ENCODE data around the gene FARSA. TPM values are rescaled to one million over a fixed set of nuclear protein-coding genes. Genes with fewer than 3 reads are reported as not detected.

Gene FARSA
- total and polyA plus RNA-seq, 2 of the 8 experiments (the other 6 are each of a cell fraction or from before 2014, with no cell fraction given) = 61.0 to 103 TPM

GRCh38 chr19:12891553-12892021 is 41.9 kb downstream of the FARSA start:
- Histone ChIP-seq H3K23me2 (ENCODE audit: low read depth, low read length) (peaks cover 8% of the 10 kb centered on the region; the same call in 1 of the 2 replicates), H4K20me1 (replicated peaks in 1 of 2; ENCODE audit: control insufficient read depth in 1 of 2, insufficient read depth in 2 of 2, low read length in 2 of 2) (peaks cover 3 to 8% of the 10 kb centered on the region in 2 experiments), H2BK15ac (ENCODE audit: low read length) (no peak overlapping the region), H3K36me3 (ENCODE audit: control insufficient read depth in 2 of 4, insufficient read depth in 4 of 4, low read length in 3 of 4) (peaks cover 9 to 25% (median 13%) of the 10 kb centered on the region in 4 experiments), H3K4me2 (ENCODE audit: insufficient read depth in 1 of 2, low read depth in 2 of 2, low read length in 2 of 2) (peak overlapping the region; percentile 78 to 96), H3K27ac (ENCODE audit: low read depth, low read length) (peak overlapping the region; percentile 65), H3K9ac (replicated peaks in 1 of 4; ENCODE audit: extremely low read depth in 1 of 4, low read depth in 3 of 4, low read length in 3 of 4) (peak overlapping the region; percentile 68 to 83 (median 79)), H2AK5ac (ENCODE audit: low read depth, low read length) (no peak overlapping the region), H2AFZ (ENCODE audit: low read length) (no peak overlapping the region), H2BK120ac (replicated peaks; ENCODE audit: low read depth, low read length) (no peak overlapping the region), H2BK20ac (ENCODE audit: low read length) (no peak overlapping the region), H3K56ac (replicated peaks; ENCODE audit: insufficient read length, low read depth, low read length) (no peak overlapping the region), H2BK5ac (ENCODE audit: low read depth, low read length) (peak overlapping the region; percentile 81; the same call in 1 of the 2 replicates), H4K8ac (ENCODE audit: extremely low read depth, insufficient read depth, low read length) (peak overlapping the region; percentile 86; the same call in 1 of the 2 replicates), H3K4me1 (replicated peaks in 1 of 4; ENCODE audit: control insufficient read depth in 3 of 4, insufficient read depth in 4 of 4, low read length in 3 of 4) (peaks cover 0 to 6% (median 4%) of the 10 kb centered on the region in 4 experiments; a peak in 3 of 7 replicates), H3K14ac (ENCODE audit: insufficient read length) (no peak overlapping the region), H3K27me3 (replicated peaks in 1 of 4; ENCODE audit: control insufficient read depth in 3 of 4, extremely low read depth in 1 of 4, insufficient read depth in 3 of 4, low read length in 3 of 4) (peaks cover 0 to 5% (median 2%) of the 10 kb centered on the region in 4 experiments; a peak in 4 of 7 replicates), H3K79me2 (ENCODE audit: control insufficient read depth in 1 of 2, insufficient read depth in 2 of 2, low read length in 2 of 2) (peaks cover 0 to 12% of the 10 kb centered on the region in 2 experiments; a peak in 1 of 4 replicates), H3K4me3 (ENCODE audit: extremely low read depth in 1 of 4, insufficient read depth in 2 of 4, low read depth in 3 of 4, low read length in 4 of 4) (peak overlapping the region; percentile 81 to 98 (median 92)), H3K23ac (ENCODE audit: insufficient read length) (no peak overlapping the region), H3K18ac (ENCODE audit: extremely low read depth, low read length) (no peak overlapping the region), H3K9me3 (ENCODE audit: insufficient read depth in 2 of 2, low read depth in 1 of 2, low read length in 1 of 2) (no peaks in the 10 kb centered on the region), H4K5ac (ENCODE audit: insufficient read length, low read depth, low read length) (no peak overlapping the region), H3K4ac (replicated peaks; ENCODE audit: insufficient read length, low read depth, low read length) (peak overlapping the region; percentile 81), H3K79me1 (ENCODE audit: low read depth, low read length) (peaks cover 6% of the 10 kb centered on the region; the same call in 1 of the 2 replicates), H4K91ac (replicated peaks; ENCODE audit: insufficient read length, low read length) (peak overlapping the region; percentile 42), H2BK12ac (ENCODE audit: low read depth, low read length) (peak overlapping the region; percentile 60)
- POLR2A ChIA-PET (ENCODE audit: partially characterized antibody) = interaction anchor here (0.6 to 10.5 kb wide), 27 partner anchors 8 to 226 kb away, joined by 3 to 110 read pairs (median 6); partner anchors contain the start of genes CALR, DNASE2, FARSA and GADD45GIP1
- no peak for FAIRE-seq
- WGBS, 2 experiments (ENCODE audit: extremely low coverage in 1 of 2, insufficient coverage in 1 of 2, insufficient read length in 1 of 2, insufficient replicate concordance in 2 of 2, low coverage in 1 of 2, low lambda C conversion rate in 2 of 2, missing lambda C conversion rate in 1 of 2) = 18% methylated on average over 20 of the region's 26 CpGs; no CpG with 5 or more reads in 1 of the 2 experiments
- CTCF ChIA-PET (ENCODE audit: partially characterized antibody) = interaction anchor here (0.7 to 1.6 kb wide), 6 partner anchors 9 to 166 kb away, joined by 3 to 5 read pairs (median 4); no protein-coding TSS in a partner anchor
- DNase-seq (ENCODE audit: low read depth in 1 of 2, low spot score in 2 of 2) = no peak
- TF ChIP-seq RNF2 (IDR thresholded peaks at IDR 0.05; ENCODE audit: borderline replicate concordance, low read depth, low read length, missing control alignments, poor library complexity, severe bottlenecking) = no peak
- TF ChIP-seq, protein P1, sequence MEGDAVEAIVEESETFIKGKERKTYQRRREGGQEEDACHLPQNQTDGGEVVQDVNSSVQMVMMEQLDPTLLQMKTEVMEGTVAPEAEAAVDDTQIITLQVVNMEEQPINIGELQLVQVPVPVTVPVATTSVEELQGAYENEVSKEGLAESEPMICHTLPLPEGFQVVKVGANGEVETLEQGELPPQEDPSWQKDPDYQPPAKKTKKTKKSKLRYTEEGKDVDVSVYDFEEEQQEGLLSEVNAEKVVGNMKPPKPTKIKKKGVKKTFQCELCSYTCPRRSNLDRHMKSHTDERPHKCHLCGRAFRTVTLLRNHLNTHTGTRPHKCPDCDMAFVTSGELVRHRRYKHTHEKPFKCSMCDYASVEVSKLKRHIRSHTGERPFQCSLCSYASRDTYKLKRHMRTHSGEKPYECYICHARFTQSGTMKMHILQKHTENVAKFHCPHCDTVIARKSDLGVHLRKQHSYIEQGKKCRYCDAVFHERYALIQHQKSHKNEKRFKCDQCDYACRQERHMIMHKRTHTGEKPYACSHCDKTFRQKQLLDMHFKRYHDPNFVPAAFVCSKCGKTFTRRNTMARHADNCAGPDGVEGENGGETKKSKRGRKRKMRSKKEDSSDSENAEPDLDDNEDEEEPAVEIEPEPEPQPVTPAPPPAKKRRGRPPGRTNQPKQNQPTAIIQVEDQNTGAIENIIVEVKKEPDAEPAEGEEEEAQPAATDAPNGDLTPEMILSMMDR (IDR thresholded peaks at IDR 0.05; ENCODE audit: control extremely low read depth in 1 of 3, insufficient read depth in 1 of 3, low read depth in 1 of 3, low read length in 3 of 3) = no peak
- no peak for TF ChIP-seq CBX8 (IDR thresholded peaks at IDR 0.05; ENCODE audit: borderline replicate concordance, low read depth, low read length)
- TF ChIP-seq ATF3 (IDR thresholded peaks at IDR 0.05; ENCODE audit: insufficient read depth, low read depth, low read length) = no peak
- TF ChIP-seq CREB1 (IDR thresholded peaks at IDR 0.05) = no peak
- no peak for TF ChIP-seq JUN (IDR thresholded peaks at IDR 0.05; ENCODE audit: low read depth, low read length)
- no peak for TF ChIP-seq SAP30 (IDR thresholded peaks at IDR 0.05; ENCODE audit: insufficient read depth, insufficient replicate concordance, low read length)
- TF ChIP-seq SIRT6 (IDR thresholded peaks at IDR 0.05; ENCODE audit: low read length) = no peak
- no peak for TF ChIP-seq EGR1 (IDR thresholded peaks at IDR 0.05; ENCODE audit: borderline replicate concordance, low read depth, low read length)
